H54 (cell line): ENCODE results near the gene RHCE.
"Not testable (repeated sequence)": the region's sequence is repeated elsewhere in the genome, so short reads cannot be mapped to it uniquely, and the experiment has no call there.

Experiments used
- DNase-seq: peaks from one replicate; pipeline ENCODE4 v3.0.0; 2011; ENCODE audit warnings: low spot score, mixed read lengths; ENCODE audit not compliant: insufficient read length
- FAIRE-seq: peaks from 3 replicates; lab custom pipeline; 2011; peaks lifted over from hg19 to GRCh38; lab: Jason Lieb, UNC
- POLR2A ChIP-seq: IDR thresholded peaks from 2 replicates; pipeline ENCODE4 v1.6.1; 2011; ENCODE audit warnings: low read depth, mild to moderate bottlenecking, low read length

The RHCE gene

GRCh38 chr1:25420715-25421114 lies at the start of gene RHCE:
TSS of gene RHCE (minus strand) at chr1:25420825. CDS start at chr1:25420786, 39 bp downstream.
- not testable (repeated sequence) for DNase-seq, FAIRE-seq

GRCh38 chr1:25469177-25469576 lies 48.6 kb upstream of the RHCE start:
- DNase-seq: peak; percentile 9
- TF ChIP-seq POLR2A: no peak
- peak; percentile 60 for FAIRE-seq

GRCh38 chr1:25468033-25468432 lies 47.4 kb upstream of the RHCE start:
- FAIRE-seq: no peak
- DNase-seq: no peak
- no peak for TF ChIP-seq POLR2A

- no peak for TF ChIP-seq POLR2A
- no peak for FAIRE-seq
- DNase-seq: no peak
These were observed 47.0 kb upstream of the RHCE start for GRCh38 chr1:25467616-25468015.

GRCh38 chr1:25467193-25467592 lies 46.6 kb upstream of the RHCE start:
- no peak for FAIRE-seq
- no peak for TF ChIP-seq POLR2A
- no peak for DNase-seq

GRCh38 chr1:25462732-25463131 lies 42.1 kb upstream of the RHCE start:
- no peak for FAIRE-seq

GRCh38 chr1:25461849-25462248 lies 41.2 kb upstream of the RHCE start:
- DNase-seq (no peak), FAIRE-seq (no peak)
- no peak for TF ChIP-seq POLR2A

More at GRCh38 chr1:25462732-25463131, 42.1 kb upstream of the RHCE start:
- TF ChIP-seq POLR2A: no peak
- no peak for DNase-seq

- not testable (repeated sequence) for FAIRE-seq
These were observed 40.2 kb upstream of the RHCE start for GRCh38 chr1:25460816-25461215.

GRCh38 chr1:25460020-25460419 lies 39.4 kb upstream of the RHCE start:
- DNase-seq: no peak
- no peak for FAIRE-seq
- no peak for TF ChIP-seq POLR2A

More at GRCh38 chr1:25460816-25461215, 40.2 kb upstream of the RHCE start:
- DNase-seq: not testable (repeated sequence)

GRCh38 chr1:25458541-25459298 lies 38.1 kb upstream of the RHCE start:
- DNase-seq (no peak), FAIRE-seq (no peak)
- no peak for TF ChIP-seq POLR2A

- FAIRE-seq (no peak), DNase-seq (no peak)
- no peak for TF ChIP-seq POLR2A
These were observed 35.9 kb upstream of the RHCE start for GRCh38 chr1:25456502-25456901.

- TF ChIP-seq POLR2A: no peak
- FAIRE-seq (no peak), DNase-seq (no peak)
These were observed 31.3 kb upstream of the RHCE start for GRCh38 chr1:25451908-25452307.

GRCh38 chr1:25450891-25451290 lies 30.3 kb upstream of the RHCE start:
- DNase-seq (no peak), FAIRE-seq (no peak)
- no peak for TF ChIP-seq POLR2A

- TF ChIP-seq POLR2A: no peak
- no peak for FAIRE-seq
- no peak for DNase-seq
These were observed 26.9 kb upstream of the RHCE start for GRCh38 chr1:25447547-25447946.

- no peak for TF ChIP-seq POLR2A
- DNase-seq: no peak
- FAIRE-seq: no peak
These were observed 25.4 kb upstream of the RHCE start for GRCh38 chr1:25445993-25446538.

GRCh38 chr1:25444604-25445003 lies 24.0 kb upstream of the RHCE start:
- DNase-seq, FAIRE-seq: not testable (repeated sequence)
